CD4-positive, alpha-beta T cell (primary cell): ENCODE results near the gene HS3ST5. TPM values are rescaled to one million over a fixed set of nuclear protein-coding genes. Genes with fewer than 3 reads are reported as not detected.

Source experiments
- ATAC-seq: fragments of 200-7000 bp; cut with Tn5 transposase; one replicate; pipeline ENCODE4 v1.10.0; 2022; ENCODE audit warnings: mild to moderate bottlenecking; ENCODE audit not compliant: poor library complexity
- CTCF ChIA-PET: fragments of 350-600 bp; sonication (Branson Sonifier 250); formaldehyde crosslinking; loops from one replicate; lab custom pipeline; 2021; ENCODE audit warnings: antibody characterized with exemption, inconsistent platforms; lab: Charles Lee
- POLR2A ChIA-PET: fragments of 350-600 bp; sonication (Branson Sonifier 250); formaldehyde crosslinking; loops from one replicate; lab custom pipeline; 2021; ENCODE audit warnings: antibody characterized with exemption, inconsistent platforms; lab: Charles Lee
- DNase-seq, 14 experiments: peaks; one replicate each; pipeline ENCODE4 v3.0.0-alpha.2; 2013 to 2020; ENCODE audit warnings: mixed read lengths in 2 of 14
- H3K27ac ChIP-seq, 2 donors: one replicate each; pipeline versions ENCODE4 v1.5.1 to v1.7.0; 2013; ENCODE audit warnings: low read length in 2 of 2, low read depth in 1 of 2, mild to moderate bottlenecking in 1 of 2
- H3K27me3 ChIP-seq, 2 experiments: 1 replicate in 1 of 2; 2 replicates in 1 of 2; pipeline versions ENCODE4 v1.6.1 to v1.7.0; 2013; ENCODE audit warnings: low read length in 2 of 2, control low read depth in 1 of 2, mild to moderate bottlenecking in 1 of 2, moderate library complexity in 1 of 2; ENCODE audit not compliant: insufficient read depth in 2 of 2, control insufficient read depth in 1 of 2
- H3K36me3 ChIP-seq: one replicate; pipeline ENCODE4 v1.6.1; 2013; ENCODE audit warnings: low read length, control low read depth; ENCODE audit not compliant: insufficient read depth
- H3K4me1 ChIP-seq: one replicate; pipeline ENCODE4 v1.6.1; 2013; ENCODE audit warnings: low read length, control low read depth; ENCODE audit not compliant: insufficient read depth
- H3K4me3 ChIP-seq: one replicate; pipeline ENCODE4 v1.5.1; 2013; ENCODE audit warnings: mild to moderate bottlenecking, low read length, moderate library complexity
- H3K9me3 ChIP-seq, 2 experiments: 1 replicate in 1 of 2; 2 replicates in 1 of 2; pipeline versions ENCODE4 v1.6.1 to v1.7.0; 2013; ENCODE audit warnings: low read length in 2 of 2, mild to moderate bottlenecking in 2 of 2, control low read depth in 1 of 2, moderate library complexity in 1 of 2; ENCODE audit not compliant: control insufficient read depth in 1 of 2, insufficient read depth in 1 of 2
- H3K27ac Mint-ChIP-seq: one replicate; pipeline ENCODE4 v1.8.0; 2020; ENCODE audit warnings: mixed read lengths
- H3K27me3 Mint-ChIP-seq: one replicate; pipeline ENCODE4 v1.8.0; 2021; ENCODE audit warnings: mixed read lengths
- H3K36me3 Mint-ChIP-seq: one replicate; pipeline ENCODE4 v1.8.0; 2021; ENCODE audit warnings: low read depth, mixed read lengths
- H3K4me1 Mint-ChIP-seq: one replicate; pipeline ENCODE4 v1.8.0; 2021; ENCODE audit warnings: low read depth, mixed read lengths
- H3K4me3 Mint-ChIP-seq: one replicate; pipeline ENCODE4 v1.8.0; 2020; ENCODE audit warnings: mild to moderate bottlenecking, mixed read lengths
- H3K9me3 Mint-ChIP-seq: one replicate; pipeline ENCODE4 v1.8.0; 2020; ENCODE audit warnings: mixed read lengths
- intact Hi-C, 2 experiments: fragments of 100-400 bp; cut with DNase I in 1 of 2; cut with micrococcal nuclease in 1 of 2; formaldehyde crosslinking; loops; one replicate each; pipeline versions ENCODE4 v1.15.1 to v1.9.0; 2023 to 2025; cut with DNase I, micrococcal nuclease
- total RNA-seq, 174 experiments: library from RNA in 2 of 174; stranded (reverse) in 2 of 174; gene quantifications; one replicate each; pipeline ENCODE4 v1.2.3 and lab custom pipeline; 2021 to 2026
- TF ChIP-seq, protein P1 (sequence below): fragments of 200-600 bp; IDR thresholded peaks from one replicate; pipeline ENCODE4 v1.8.0; 2022; ENCODE audit warnings: antibody characterized with exemption, mild to moderate bottlenecking

The HS3ST5 gene
- total RNA-seq, 2 experiments from 2014 or later = not detected

DNA sequence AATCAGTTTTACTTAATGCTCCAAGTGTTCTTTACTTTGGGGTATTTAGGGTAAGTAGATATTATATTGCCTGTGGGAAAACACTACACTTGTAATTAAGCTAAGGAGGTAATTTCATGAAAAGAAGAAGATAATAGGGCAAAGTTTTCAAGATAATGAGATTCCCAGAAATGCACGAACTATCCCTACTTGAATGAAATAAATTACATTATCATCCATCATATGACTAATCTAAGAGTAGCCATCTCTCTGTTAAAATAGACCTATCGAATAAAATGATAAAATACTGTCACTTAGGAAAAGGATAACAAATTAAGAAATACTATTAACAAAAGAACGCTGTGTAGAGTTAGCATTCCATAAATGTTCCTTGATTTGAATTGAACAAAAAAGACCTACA is 236.8 kb downstream of the HS3ST5 start:
- H3K27me3 ChIP-seq = peaks cover 0 to 3% of the 10 kb centered on the region in 2 experiments
- ChIA-PET POLR2A (no interaction called here), CTCF (no interaction called here)
- no peak for DNase-seq
- H3K9me3 ChIP-seq = no peaks in the 10 kb centered on the region
- TF ChIP-seq, protein P1, sequence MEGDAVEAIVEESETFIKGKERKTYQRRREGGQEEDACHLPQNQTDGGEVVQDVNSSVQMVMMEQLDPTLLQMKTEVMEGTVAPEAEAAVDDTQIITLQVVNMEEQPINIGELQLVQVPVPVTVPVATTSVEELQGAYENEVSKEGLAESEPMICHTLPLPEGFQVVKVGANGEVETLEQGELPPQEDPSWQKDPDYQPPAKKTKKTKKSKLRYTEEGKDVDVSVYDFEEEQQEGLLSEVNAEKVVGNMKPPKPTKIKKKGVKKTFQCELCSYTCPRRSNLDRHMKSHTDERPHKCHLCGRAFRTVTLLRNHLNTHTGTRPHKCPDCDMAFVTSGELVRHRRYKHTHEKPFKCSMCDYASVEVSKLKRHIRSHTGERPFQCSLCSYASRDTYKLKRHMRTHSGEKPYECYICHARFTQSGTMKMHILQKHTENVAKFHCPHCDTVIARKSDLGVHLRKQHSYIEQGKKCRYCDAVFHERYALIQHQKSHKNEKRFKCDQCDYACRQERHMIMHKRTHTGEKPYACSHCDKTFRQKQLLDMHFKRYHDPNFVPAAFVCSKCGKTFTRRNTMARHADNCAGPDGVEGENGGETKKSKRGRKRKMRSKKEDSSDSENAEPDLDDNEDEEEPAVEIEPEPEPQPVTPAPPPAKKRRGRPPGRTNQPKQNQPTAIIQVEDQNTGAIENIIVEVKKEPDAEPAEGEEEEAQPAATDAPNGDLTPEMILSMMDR = no peak
- H3K27ac ChIP-seq = no peak overlapping the region
- H3K9me3 Mint-ChIP-seq = no peaks in the 10 kb centered on the region
- no peaks in the 10 kb centered on the region for H3K36me3 Mint-ChIP-seq
- H3K27ac Mint-ChIP-seq = no peak overlapping the region
- no peaks in the 10 kb centered on the region for H3K4me1 ChIP-seq
- no peaks in the 10 kb centered on the region for H3K4me1 Mint-ChIP-seq
- no peak overlapping the region for H3K4me3 Mint-ChIP-seq
- no peak for ATAC-seq
- peaks cover 14% of the 10 kb centered on the region for H3K27me3 Mint-ChIP-seq
- H3K4me3 ChIP-seq = no peak overlapping the region
- no peaks in the 10 kb centered on the region for H3K36me3 ChIP-seq
- intact Hi-C loops = no loop called here

DNA sequence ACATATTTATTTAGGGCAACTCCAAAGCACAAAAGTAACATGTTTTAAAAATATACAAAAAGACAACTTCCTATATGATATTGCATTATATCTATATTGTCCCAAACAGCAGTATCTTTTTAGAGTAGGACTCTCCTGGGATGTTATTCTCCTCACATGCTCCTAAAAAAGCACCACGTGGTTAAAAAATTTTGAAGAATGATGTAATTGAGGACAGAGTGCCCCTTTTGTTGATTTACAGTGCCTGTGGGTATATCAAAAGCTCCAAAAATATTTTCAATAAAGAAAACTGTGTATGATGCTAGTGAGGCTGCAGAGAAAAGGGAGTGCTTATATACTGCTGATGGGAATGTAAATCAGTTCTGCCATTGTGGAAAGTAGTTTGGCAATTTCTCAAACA is 241.6 kb downstream of the HS3ST5 start:
- Mint-ChIP-seq H3K9me3 (no peaks in the 10 kb centered on the region), H3K4me1 (no peaks in the 10 kb centered on the region), H3K27me3 (peaks cover 19% of the 10 kb centered on the region), H3K4me3 (no peak overlapping the region), H3K36me3 (no peaks in the 10 kb centered on the region), H3K27ac (no peak overlapping the region)
- TF ChIP-seq, protein P1 = no peak
- intact Hi-C loops = no loop called here
- H3K36me3 ChIP-seq = no peaks in the 10 kb centered on the region
- H3K9me3 ChIP-seq = no peaks in the 10 kb centered on the region
- H3K27me3 ChIP-seq = peaks cover 0 to 3% of the 10 kb centered on the region in 2 experiments
- DNase-seq = no peak
- no peak for ATAC-seq
- H3K27ac ChIP-seq = no peak overlapping the region
- no peaks in the 10 kb centered on the region for H3K4me1 ChIP-seq
- H3K4me3 ChIP-seq = no peak overlapping the region
- CTCF ChIA-PET = no interaction called here
- POLR2A ChIA-PET = no interaction called here

DNA sequence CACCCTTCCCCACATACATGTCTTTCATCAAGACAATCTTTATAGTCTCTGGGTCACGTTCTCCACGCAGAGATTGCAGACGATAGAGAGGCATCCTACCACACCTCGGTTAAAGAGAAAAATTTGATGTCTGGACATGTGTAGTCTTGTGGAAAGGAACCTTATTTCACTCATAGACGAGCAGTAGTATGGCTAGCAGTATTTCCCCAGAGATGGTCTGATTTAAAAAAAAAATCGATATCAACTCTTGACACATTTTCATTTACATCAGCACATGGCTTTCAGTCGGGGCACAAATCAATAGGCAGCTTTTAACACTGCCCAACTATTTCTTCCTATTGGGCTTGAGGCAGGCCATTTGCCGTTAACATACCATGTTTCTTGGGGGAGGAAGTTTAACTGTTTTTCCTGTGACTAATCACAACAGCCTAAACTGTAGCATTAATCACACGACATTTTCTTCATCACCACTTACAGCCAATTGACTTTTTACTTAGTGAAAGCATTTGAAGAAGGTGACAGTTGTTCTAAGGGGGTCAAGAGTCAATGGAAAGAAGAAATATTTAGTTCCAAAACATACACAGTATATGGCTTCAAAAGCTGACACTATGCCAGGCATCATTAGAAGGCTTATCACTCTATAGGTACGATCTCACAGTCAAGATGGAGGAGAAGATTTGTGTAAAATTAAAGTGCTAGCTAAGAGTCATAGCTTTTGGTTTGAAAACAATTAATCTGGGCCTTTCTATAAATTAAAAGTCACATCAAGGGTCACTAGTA is 242.4 kb downstream of the HS3ST5 start:
- Histone ChIP-seq H3K9me3 (no peaks in the 10 kb centered on the region), H3K27ac (no peak overlapping the region), H3K36me3 (no peaks in the 10 kb centered on the region), H3K27me3 (peaks cover 0 to 3% of the 10 kb centered on the region in 2 experiments), H3K4me1 (no peaks in the 10 kb centered on the region), H3K4me3 (no peak overlapping the region)
- Mint-ChIP-seq H3K27ac (no peak overlapping the region), H3K9me3 (no peaks in the 10 kb centered on the region), H3K4me3 (no peak overlapping the region), H3K27me3 (peaks cover 22% of the 10 kb centered on the region), H3K36me3 (no peaks in the 10 kb centered on the region), H3K4me1 (no peaks in the 10 kb centered on the region)
- ChIA-PET POLR2A (no interaction called here), CTCF (no interaction called here)
- ATAC-seq (no peak), DNase-seq (no peak)
- intact Hi-C loops = no loop called here
- TF ChIP-seq, protein P1 = no peak
